Activated effector memory CD4-positive, alpha-beta T cell treated with Interleukin-2 at 50 U/mL for 16 hours (primary cell): ENCODE measurements around the gene PTH2.
"Not testable (repeated sequence)": the region's sequence is repeated elsewhere in the genome, so short reads cannot be mapped to it uniquely, and the experiment has no call there.

Source experiments
- DNase-seq: peaks from one replicate; pipeline ENCODE4 v3.0.0-alpha.2; 2020

Gene PTH2

GRCh38 chr19:49374665-49375434 is 48.4 kb downstream of the PTH2 start:
- DNase-seq, result no peak

DNA sequence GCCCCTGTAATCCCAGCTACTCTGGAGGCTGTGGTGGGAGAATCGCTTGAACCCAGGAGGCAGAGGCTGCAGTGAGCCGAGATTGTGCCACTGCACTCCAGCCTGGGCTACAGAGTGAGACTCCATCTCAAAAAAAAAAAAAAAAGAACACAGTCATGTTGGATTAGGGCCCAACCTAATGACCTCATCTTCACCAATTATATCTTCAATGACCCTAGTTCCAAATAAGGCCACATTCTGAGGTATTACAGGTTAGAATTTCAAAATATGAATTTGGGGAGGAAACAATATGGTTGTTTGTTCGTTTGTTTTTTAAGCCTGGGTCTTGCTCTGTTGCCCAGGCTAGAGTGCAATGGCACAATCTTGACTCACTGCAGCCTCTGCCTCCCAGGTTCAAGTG is 50.1 kb downstream of the PTH2 start:
- not testable (repeated sequence) for DNase-seq
